Osteoblast (primary cell): Measurements from ENCODE around the gene LIMA1. TPM values are rescaled to one million over a fixed set of nuclear protein-coding genes. Genes with fewer than 3 reads are reported as not detected.
A peak's percentile ranks its signal among the peaks of the same experiment; 100 is the strongest.

Experiments
- DNase-seq: peaks from one replicate; pipeline ENCODE4 v3.0.0; 2011; ENCODE audit warnings: low spot score, mixed read lengths; ENCODE audit not compliant: insufficient read length; ENCODE audit errors: missing footprints
- H2AFZ ChIP-seq: 2 replicates; pipeline ENCODE4 v1.6.0; 2011; ENCODE audit warnings: mild to moderate bottlenecking, low read length
- H3K27ac ChIP-seq: 2 replicates; pipeline ENCODE4 v1.5.1; 2011; ENCODE audit warnings: mild to moderate bottlenecking, low read depth, low read length, moderate library complexity
- H3K27me3 ChIP-seq: 2 replicates; pipeline ENCODE4 v1.6.0; 2012; ENCODE audit warnings: mild to moderate bottlenecking, control low read depth, inconsistent platforms, low read length, moderate library complexity; ENCODE audit not compliant: insufficient read depth
- H3K36me3 ChIP-seq: 2 replicates; pipeline ENCODE4 v1.5.1; 2011; ENCODE audit warnings: mild to moderate bottlenecking, low read length, control low read depth, moderate library complexity; ENCODE audit not compliant: insufficient read depth
- H3K4me1 ChIP-seq: 2 replicates; pipeline ENCODE4 v1.5.1; 2011; ENCODE audit warnings: mild to moderate bottlenecking, low read length, control low read depth, moderate library complexity; ENCODE audit not compliant: insufficient read depth
- H3K4me2 ChIP-seq: 2 replicates; pipeline ENCODE4 v1.6.0; 2011; ENCODE audit warnings: mild to moderate bottlenecking, low read length; ENCODE audit not compliant: insufficient read depth
- H3K4me3 ChIP-seq: fragments of 200-600 bp; sonication (generic); 3 replicates; pipeline ENCODE4 v1.5.1; 2012; ENCODE audit warnings: mild to moderate bottlenecking, low read length, inconsistent platforms; ENCODE audit not compliant: insufficient read depth
- H3K79me2 ChIP-seq: 2 replicates; pipeline ENCODE4 v1.6.0; 2012; ENCODE audit warnings: mild to moderate bottlenecking, low read length, control low read depth, inconsistent platforms; ENCODE audit not compliant: insufficient read depth
- H3K9me3 ChIP-seq: 2 replicates; pipeline ENCODE4 v1.5.1; 2011; ENCODE audit warnings: low read depth, low read length, control low read depth
- H4K20me1 ChIP-seq: 2 replicates; pipeline ENCODE4 v1.6.0; 2012; ENCODE audit warnings: mild to moderate bottlenecking, low read length, control low read depth; ENCODE audit not compliant: insufficient read depth
- small RNA-seq: library from RNA; depleted of rRNA; stranded (forward); fragments of <200 nt; gene quantifications from one replicate; pipeline ENCODE3, GENCODE V24; 2012
- total RNA-seq: library from RNA; depleted of rRNA; stranded (reverse); fragments of >200 nt; gene quantifications from 2 replicates; pipeline ENCODE4 v1.2.3, GENCODE V29; 2012
- TF ChIP-seq, protein P1 (sequence below): IDR thresholded peaks from 2 replicates; pipeline ENCODE4 v1.5.1; 2011; ENCODE audit warnings: mild to moderate bottlenecking, low read depth, low read length, moderate library complexity; ENCODE audit errors: extremely low read depth

LIMA1 gene
- total RNA-seq, 1 donor: 433 TPM

DNA sequence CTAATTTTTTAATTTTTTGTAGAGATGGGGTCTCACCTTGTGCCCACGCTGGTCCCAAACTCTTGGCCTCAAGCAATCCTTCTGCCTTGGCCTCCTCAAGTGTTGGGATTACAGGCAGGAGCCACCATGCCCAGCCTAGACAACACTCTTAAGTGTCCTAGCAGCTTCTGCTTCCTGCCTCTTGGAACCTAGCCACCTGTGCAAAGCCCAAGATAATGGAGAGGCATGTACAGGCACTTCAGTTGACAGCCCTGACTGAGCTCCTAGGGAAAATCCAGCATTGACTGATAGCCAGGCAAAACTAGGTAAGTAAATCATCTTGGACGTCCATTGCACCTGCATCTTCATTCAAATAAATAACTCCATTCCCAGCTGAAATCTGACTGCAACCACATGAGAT is 155.8 kb downstream of the LIMA1 start:
- Histone ChIP-seq H2AFZ (no peak overlapping the region), H3K9me3 (no peaks in the 10 kb centered on the region), H3K27me3 (no peaks in the 10 kb centered on the region), H3K4me1 (no peaks in the 10 kb centered on the region), H3K4me2 (no peak overlapping the region), H3K27ac (no peak overlapping the region), H4K20me1 (peaks cover 4% of the 10 kb centered on the region), H3K36me3 (peaks cover 44% of the 10 kb centered on the region), H3K79me2 (no peaks in the 10 kb centered on the region), H3K4me3 (no peak overlapping the region)
- TF ChIP-seq, protein P1, sequence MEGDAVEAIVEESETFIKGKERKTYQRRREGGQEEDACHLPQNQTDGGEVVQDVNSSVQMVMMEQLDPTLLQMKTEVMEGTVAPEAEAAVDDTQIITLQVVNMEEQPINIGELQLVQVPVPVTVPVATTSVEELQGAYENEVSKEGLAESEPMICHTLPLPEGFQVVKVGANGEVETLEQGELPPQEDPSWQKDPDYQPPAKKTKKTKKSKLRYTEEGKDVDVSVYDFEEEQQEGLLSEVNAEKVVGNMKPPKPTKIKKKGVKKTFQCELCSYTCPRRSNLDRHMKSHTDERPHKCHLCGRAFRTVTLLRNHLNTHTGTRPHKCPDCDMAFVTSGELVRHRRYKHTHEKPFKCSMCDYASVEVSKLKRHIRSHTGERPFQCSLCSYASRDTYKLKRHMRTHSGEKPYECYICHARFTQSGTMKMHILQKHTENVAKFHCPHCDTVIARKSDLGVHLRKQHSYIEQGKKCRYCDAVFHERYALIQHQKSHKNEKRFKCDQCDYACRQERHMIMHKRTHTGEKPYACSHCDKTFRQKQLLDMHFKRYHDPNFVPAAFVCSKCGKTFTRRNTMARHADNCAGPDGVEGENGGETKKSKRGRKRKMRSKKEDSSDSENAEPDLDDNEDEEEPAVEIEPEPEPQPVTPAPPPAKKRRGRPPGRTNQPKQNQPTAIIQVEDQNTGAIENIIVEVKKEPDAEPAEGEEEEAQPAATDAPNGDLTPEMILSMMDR: no peak
- no peak for DNase-seq

Small RNA genes lying within 50 kb of the gene (small RNA-seq; reads per million reads assigned to genes)
- gene MIR1293 (2.9 reads per million, percentile 77 among the genes with 10 or more reads in this experiment), gene RNU6-1093P (not detected)

Other genes with a start within 250 kb of the LIMA1 start
- 0.72 and 0.88 TPM in 2 replicates for gene ASIC1, start 225.9 kb downstream of the LIMA1 start, total RNA-seq
- gene SMARCD1, start 198.2 kb downstream of the LIMA1 start, total RNA-seq: 50.3 and 53.0 TPM in 2 replicates
- under 0.01 TPM in 1 of 2 replicates, not detected in the other for gene GPD1, start 179.5 kb downstream of the LIMA1 start, total RNA-seq
- 29.0 and 29.8 TPM in 2 replicates for gene COX14, start 171.3 kb downstream of the LIMA1 start, total RNA-seq
- gene CERS5, start 116.2 kb downstream of the LIMA1 start, total RNA-seq: 30.9 and 33.7 TPM in 2 replicates
- gene FAM186A, start 113.1 kb upstream of the LIMA1 start, total RNA-seq: not detected in 2 replicates
- 36.5 and 37.6 TPM in 2 replicates for gene LARP4, start 117.4 kb upstream of the LIMA1 start, total RNA-seq
- gene DIP2B, start 221.5 kb upstream of the LIMA1 start, total RNA-seq: 28.2 and 29.8 TPM in 2 replicates